NCI-H526 treated with DMSO at 0.1 percent for 48 hours (cell line): Measurements from ENCODE around the gene E2F3.
A peak's percentile ranks its signal among the peaks of the same experiment; 100 is the strongest.
"Not testable (repeated sequence)": the region's sequence is repeated elsewhere in the genome, so short reads cannot be mapped to it uniquely, and the experiment has no call there.

Source experiments
- DNase-seq: peaks from one replicate; lab custom pipeline; 2025; lab: John Stamatoyannopoulos, UW

The E2F3 gene

GRCh38 chr6:20433929-20434328, 32.2 kb downstream of the E2F3 start:
- no peak for DNase-seq

DNA sequence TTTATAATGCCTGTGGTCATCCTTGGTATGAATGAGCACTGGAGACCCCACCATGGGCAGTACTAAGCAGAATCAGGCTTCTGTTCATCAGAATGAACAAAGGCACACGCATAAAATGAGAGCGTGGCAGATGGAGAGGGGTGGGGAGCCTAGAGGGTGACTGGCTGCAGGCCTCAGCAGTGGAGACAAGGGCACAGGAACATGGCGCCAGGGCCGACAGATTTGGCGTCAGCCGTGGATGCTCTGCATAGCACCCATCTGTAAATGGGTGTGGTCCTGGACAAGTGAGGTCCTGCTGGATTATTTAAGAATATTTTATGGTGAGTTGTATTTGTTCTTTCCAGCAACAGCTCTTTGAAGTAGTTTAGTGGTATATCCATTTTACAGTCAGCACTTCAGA, 33.1 kb downstream of the E2F3 start:
- no peak for DNase-seq

DNA sequence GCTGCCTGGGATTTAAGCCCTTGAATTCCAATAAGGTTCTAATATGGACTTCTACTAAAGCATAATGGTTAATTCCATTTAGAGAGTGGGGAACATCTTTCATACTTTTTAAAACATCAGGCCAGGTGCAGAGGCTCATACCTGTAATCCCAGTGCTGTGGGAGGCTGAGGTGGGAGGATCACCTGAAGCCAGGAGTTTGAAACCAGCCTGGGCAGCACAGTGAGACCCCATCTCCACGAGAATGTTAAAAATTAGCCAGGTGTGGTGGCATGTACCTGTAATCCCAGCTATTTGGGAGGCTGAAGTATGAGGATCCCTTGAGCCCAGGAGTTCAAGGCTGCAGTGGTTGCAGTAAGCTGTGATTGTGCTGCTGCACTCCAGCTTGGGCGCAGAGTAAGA, 35.0 kb downstream of the E2F3 start:
- no peak for DNase-seq

GRCh38 chr6:20437639-20438038, 36.0 kb downstream of the E2F3 start:
- no peak for DNase-seq

DNA sequence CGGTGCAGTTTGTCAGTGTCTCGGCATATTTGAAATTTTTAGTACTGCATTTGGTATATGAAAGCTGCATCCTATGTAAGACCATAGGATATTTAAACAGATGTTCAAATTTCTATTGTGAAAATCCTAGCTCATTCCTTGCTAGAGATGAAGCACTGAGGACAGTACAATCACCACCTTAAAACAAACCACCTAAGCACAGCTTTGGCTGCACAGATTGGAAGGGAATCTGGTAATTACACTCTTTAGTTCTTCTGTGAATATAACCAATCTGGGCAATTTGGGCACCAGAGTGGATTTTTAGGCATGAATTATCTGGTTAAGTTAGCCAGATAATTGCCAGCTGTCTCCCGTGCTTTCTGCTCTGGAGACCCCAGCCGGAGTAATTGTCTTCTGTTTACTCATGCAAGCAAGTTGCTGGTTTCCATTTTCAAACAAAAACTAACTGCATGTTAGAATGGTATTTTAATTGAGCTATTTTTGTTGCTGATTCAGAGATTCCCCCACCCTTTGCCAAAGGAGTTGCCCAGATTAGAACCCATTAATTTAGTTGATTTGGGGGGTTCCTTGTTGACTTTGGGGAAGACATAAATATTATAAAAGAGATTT, 36.9 kb downstream of the E2F3 start:
- peak; percentile 26 for DNase-seq

- DNase-seq, result no peak
Observed at GRCh38 chr6:20439558-20439957, 37.9 kb downstream of the E2F3 start.

DNA sequence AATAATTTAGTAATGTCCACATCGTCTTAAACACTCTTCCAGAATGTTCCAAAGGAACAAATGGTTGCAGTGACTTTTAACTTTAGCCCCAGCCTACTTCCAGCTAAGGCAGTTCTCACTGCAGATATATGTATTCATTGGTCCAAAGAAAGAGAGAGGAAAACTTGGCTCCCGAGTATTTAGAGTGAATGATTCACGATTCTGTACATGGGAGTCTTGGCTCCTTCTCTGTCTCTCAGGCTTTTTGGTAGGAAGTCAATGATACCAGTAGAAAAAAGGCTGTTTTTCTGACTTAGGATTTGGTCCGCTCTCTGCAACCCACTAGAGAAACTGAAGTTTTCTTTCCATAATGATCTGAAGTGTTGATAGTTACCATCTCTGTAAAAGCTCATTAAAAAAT, 38.6 kb downstream of the E2F3 start:
- no peak for DNase-seq

- DNase-seq, result no peak
Observed at GRCh38 chr6:20441236-20441635, 39.6 kb downstream of the E2F3 start.

GRCh38 chr6:20441921-20442320, 40.2 kb downstream of the E2F3 start:
- DNase-seq, result no peak

DNA sequence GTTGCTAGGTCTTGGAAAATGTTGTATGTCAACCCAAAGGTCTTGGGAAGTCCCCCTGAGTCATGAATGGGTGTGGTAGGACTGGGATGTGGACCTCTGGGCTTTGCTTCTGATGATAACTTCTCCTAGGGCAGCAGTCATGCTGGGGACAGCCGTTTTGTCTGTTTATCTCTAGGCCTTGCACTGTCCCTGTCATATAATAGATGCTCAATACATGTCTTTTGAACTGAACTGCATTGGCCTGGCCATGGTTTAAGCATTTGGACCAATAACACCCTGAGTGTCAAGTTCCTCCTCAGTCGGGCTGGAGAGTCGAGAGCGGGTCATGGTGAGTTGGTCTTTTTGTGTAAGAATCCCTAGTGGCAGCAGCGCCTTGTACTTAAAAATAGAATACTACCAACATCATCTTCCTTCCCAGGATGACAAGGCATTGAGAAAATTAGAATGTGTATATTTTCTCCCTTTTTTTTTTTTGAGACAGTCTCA, 43.1 kb downstream of the E2F3 start:
- no peak for DNase-seq

- DNase-seq, result no peak
Observed at GRCh38 chr6:20447157-20447556, 45.5 kb downstream of the E2F3 start.

GRCh38 chr6:20447581-20448132, 46.0 kb downstream of the E2F3 start:
- no peak for DNase-seq

- no peak for DNase-seq
Observed at GRCh38 chr6:20448828-20449227, 47.1 kb downstream of the E2F3 start.

GRCh38 chr6:20454204-20454824, 52.6 kb downstream of the E2F3 start:
- peak; percentile 92 for DNase-seq

DNA sequence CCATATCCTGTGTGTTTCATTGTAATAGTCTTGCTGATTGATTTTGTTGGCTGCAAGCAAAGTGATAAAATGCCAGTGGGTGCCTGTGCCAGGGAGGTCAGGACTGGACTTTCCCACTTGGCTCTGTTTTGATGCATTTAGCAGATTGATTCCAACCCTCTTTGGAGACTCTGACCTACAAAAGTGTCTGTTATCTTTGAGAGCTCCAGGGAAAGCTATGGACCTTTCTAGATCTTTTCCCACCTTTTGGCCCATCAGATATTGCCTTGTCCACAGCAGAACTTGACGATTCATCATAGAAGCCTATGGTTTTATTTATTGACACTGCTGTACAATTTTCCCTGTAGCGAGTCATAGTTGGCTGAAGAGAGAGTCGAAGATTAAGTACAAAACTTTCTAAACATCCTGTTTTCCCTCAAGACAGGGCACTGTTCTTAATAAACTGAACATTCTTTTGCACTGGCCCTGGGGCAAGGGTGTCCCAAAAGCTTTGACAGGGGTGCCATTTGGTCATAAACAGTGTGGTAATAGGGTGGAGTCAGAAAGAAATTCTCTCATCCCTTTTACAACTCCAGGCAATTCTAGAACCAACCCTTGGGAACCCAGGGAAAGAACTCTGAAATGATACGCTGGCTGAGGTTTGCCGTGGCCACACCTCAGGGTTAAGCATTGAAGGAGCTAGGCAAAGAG, 53.7 kb downstream of the E2F3 start:
- DNase-seq, result no peak

- no peak for DNase-seq
Observed at GRCh38 chr6:20458027-20458894, 56.6 kb downstream of the E2F3 start.

GRCh38 chr6:20459682-20460081, 58.0 kb downstream of the E2F3 start:
- no peak for DNase-seq

GRCh38 chr6:20461576-20461975, 59.9 kb downstream of the E2F3 start:
- no peak for DNase-seq

DNA sequence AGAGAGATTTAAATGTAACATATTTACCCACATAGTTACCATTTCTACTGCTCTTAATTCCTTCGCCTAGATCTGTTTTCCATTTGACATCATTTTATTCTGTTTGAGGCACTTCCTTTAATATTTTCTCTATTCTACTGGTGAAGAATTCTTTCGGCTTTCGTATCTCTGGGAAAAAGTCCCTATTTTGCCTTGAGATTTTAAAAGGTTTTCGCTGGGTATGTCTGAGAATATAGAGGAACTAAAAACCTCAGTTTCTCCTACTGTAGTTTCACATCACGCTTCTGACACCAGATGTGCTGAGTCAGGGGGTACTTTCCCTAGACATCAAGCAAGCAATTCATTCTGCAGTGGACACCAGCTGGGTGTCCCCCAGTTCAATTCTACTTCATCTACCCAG, 61.7 kb downstream of the E2F3 start:
- no peak for DNase-seq

DNA sequence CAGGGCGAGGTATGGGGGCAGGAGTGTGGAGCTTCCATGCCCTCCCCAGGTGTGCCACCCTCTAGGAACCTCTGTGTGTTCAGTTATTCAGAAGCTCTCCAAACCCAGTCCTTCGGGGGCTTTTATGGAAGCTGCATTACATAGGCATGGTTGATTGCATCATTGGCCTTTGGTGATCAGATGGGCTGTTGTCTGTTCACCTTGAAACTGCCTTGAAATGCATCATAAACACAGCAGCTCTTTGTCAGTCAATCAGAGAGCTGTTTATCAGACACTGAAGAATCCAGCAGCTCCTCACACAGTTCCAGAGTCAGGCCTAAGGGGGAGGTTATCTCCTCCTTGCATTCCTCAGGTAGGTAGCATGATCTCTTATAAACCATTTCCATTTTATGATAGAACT, 62.4 kb downstream of the E2F3 start:
- no peak for DNase-seq

DNA sequence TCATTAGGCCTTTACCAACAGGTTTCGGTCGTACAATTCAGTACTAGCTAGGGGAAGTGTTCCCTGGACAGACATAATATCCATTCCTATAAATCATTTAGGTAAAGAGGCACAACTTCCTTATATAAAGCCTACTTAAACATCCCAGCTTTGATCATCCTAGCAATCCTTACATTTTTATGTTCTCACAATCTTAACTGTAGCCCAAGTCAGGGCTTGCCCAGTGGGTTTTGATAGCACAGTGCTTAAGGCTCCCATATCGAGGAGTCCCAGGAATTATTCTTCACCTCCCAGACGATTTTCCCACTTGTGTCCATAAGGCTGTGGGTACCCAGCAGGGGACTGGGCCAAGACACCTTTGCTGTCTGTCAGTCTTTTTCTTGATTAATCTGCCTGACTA, 63.2 kb downstream of the E2F3 start:
- no peak for DNase-seq

- DNase-seq, result not testable (repeated sequence)
Observed at GRCh38 chr6:20465616-20466015, 63.9 kb downstream of the E2F3 start.
